Uterus (tissue), 4 donors: Measurements from ENCODE around the gene HSPB6. TPM values are rescaled to one million over a fixed set of nuclear protein-coding genes. Genes with fewer than 3 reads are reported as not detected.

ENCODE experiments used
- DNase-seq, 2 donors: peaks; one replicate each; pipeline ENCODE4 v3.0.0-alpha.2; 2019 to 2020
- H3K27ac ChIP-seq, 2 donors: fragments of 200-600 bp; sonication (generic); 1 replicate in 1 of 2; 2 replicates in 1 of 2; pipeline ENCODE4 v1.5.1; 2016 to 2018
- H3K27me3 ChIP-seq, 2 donors: fragments of 200-600 bp; sonication (generic); one replicate each; pipeline ENCODE4 v1.5.1; 2018 to 2019; ENCODE audit warnings: control low read depth in 1 of 2
- H3K36me3 ChIP-seq, 2 donors: fragments of 200-600 bp; sonication (generic); one replicate each; pipeline ENCODE4 v1.5.1; 2019; ENCODE audit warnings: control low read depth in 1 of 2
- H3K4me1 ChIP-seq, 2 donors: fragments of 200-600 bp; sonication (generic); one replicate each; pipeline ENCODE4 v1.5.1; 2018 to 2019; ENCODE audit warnings: control low read depth in 1 of 2
- H3K4me3 ChIP-seq, 2 donors: fragments of 200-600 bp; sonication (generic); 1 replicate in 1 of 2; 2 replicates in 1 of 2; pipeline ENCODE4 v1.5.1; 2018 to 2019; ENCODE audit warnings: mild to moderate bottlenecking in 1 of 2
- H3K9me3 ChIP-seq, 2 donors: fragments of 200-600 bp; sonication (generic); one replicate each; pipeline ENCODE4 v1.5.1; 2019; ENCODE audit warnings: control low read depth in 1 of 2
- CTCF ChIP-seq, 4 experiments: fragments of 200-600 bp in 2 of 4; fragments of 450-650 bp in 2 of 4; sonication (generic) in 2 of 4; IDR thresholded peaks; one replicate each; pipeline ENCODE4 v1.5.1; 2016 to 2019; ENCODE audit warnings: antibody characterized with exemption in 4 of 4, mild to moderate bottlenecking in 2 of 4, moderate library complexity in 1 of 4
- POLR2A ChIP-seq, 2 donors: fragments of 450-650 bp; IDR thresholded peaks; one replicate each; pipeline ENCODE4 v1.6.1; 2016; ENCODE audit warnings: antibody characterized with exemption in 2 of 2, mild to moderate bottlenecking in 1 of 2, moderate library complexity in 1 of 2
- intact Hi-C: fragments of 100-400 bp; cut with DNase I; formaldehyde crosslinking; loops from one replicate; pipeline ENCODE4 v1.15.1; 2023; ENCODE audit warnings: low total_unique reads
- total RNA-seq, 4 donors: library from RNA; depleted of rRNA in 3 of 4; stranded (reverse); fragments of >200 nt in 3 of 4; gene quantifications; one replicate each; pipeline versions ENCODE4 v1.1.0 to v1.2.4, GENCODE V29; 2014 to 2023
- donor health status: DM: yes; HTN: yes; CAD: no.

HSPB6 gene
- total RNA-seq, 4 donors from 2014 or later: 24.5 to 217 (median 134) TPM

DNA sequence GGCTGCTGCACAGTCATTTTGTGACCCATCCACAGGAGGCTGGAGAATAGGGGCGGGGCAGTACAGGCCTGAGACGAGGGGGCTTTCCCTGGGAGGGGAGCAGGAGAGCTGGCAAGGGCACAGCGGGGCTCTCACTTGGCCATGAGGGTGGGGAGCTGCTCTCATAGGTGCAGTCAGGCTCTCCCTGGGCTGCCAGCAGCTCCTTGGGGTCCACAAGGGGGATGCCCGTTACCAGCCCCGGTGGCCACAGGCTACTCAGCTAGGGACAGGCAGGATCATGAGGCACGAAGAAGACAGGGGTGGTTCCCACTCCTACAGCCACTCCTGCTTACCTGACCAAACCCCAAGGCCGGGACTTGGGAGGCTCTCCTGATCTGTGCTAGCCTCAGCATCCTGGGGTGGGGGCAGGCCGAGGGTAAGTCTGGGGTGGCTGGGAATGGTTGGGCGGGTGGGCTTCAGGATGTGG lies 35.0 kb upstream of the HSPB6 start:
- Histone ChIP-seq H3K36me3 (no peaks in the 10 kb centered on the region), H3K4me3 (no peak overlapping the region), H3K4me1 (no peaks in the 10 kb centered on the region), H3K27me3 (peaks cover 0 to 6% of the 10 kb centered on the region in 2 donors), H3K27ac (no peak overlapping the region), H3K9me3 (no peaks in the 10 kb centered on the region)
- intact Hi-C loops: no loop called here
- no peak for DNase-seq
- TF ChIP-seq POLR2A (IDR thresholded peaks at IDR 0.05): no peak
- no peak for TF ChIP-seq CTCF (IDR thresholded peaks at IDR 0.05)

GRCh38 chr19:35790981-35791813 lies 34.4 kb upstream of the HSPB6 start:
- H3K27me3 ChIP-seq: no peaks in the 10 kb centered on the region
- H3K36me3 ChIP-seq: no peaks in the 10 kb centered on the region
- no peak overlapping the region for H3K27ac ChIP-seq
- TF ChIP-seq POLR2A (IDR thresholded peaks at IDR 0.05) (no peak), CTCF (IDR thresholded peaks at IDR 0.05) (no peak)
- no peaks in the 10 kb centered on the region for H3K9me3 ChIP-seq
- H3K4me3 ChIP-seq: no peak overlapping the region
- H3K4me1 ChIP-seq: no peaks in the 10 kb centered on the region
- DNase-seq: no peak
- intact Hi-C loops: no loop called here

DNA sequence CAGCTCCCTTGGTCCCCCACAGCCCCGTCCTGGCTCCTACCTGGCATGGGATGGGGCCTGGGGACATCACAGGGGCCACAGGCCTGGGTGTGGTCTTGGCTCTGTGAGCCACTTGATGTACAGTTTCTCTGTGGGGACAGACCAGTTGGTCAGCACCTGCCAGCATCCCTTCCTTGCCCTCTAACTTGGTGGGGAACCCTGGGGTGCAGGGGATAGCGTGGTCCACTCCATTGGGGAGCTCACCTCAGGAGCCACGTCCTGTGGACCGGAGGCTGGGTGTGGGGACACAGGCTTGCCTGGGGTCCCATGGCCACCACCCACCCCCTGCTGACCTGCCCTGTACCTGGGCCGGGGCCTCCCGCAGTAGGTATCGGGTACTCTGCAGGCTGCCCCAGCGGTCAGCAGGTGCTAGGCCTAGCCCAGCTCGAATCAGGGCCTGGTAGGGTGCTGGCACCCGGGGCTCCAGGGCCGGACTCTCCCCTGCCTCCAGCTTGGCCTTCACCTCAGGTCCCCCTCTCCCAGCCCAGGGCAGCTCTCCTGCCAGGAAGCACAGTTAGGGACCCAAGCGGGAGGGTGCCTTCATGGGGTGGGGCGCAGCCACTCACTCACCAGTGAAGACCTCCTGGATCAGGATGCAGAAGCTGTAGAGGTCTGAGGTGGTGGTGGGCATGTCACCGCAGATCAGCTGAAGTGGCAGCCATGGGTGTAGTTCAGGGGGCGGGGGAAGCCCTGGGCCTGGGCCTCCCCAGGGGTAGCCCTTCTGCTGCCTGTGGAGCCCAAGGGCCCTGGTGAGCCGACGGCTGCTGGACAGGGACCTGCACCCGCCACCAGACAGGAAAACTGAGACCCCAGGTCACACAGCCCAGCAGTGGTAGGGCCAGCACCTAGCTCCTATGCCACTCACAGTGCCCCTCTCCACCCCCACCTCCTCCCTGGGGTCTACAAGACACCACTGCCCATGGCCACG lies 33.4 kb upstream of the HSPB6 start:
- Histone ChIP-seq H3K36me3 (no peaks in the 10 kb centered on the region), H3K4me1 (no peaks in the 10 kb centered on the region), H3K27ac (no peak overlapping the region), H3K9me3 (no peaks in the 10 kb centered on the region), H3K4me3 (no peak overlapping the region), H3K27me3 (no peaks in the 10 kb centered on the region)
- DNase-seq: no peak
- TF ChIP-seq CTCF (IDR thresholded peaks at IDR 0.05): no peak
- TF ChIP-seq POLR2A (IDR thresholded peaks at IDR 0.05): no peak
- intact Hi-C loops: loop anchor here (10.0 kb wide), 1 partner anchor 145 kb away; the partner anchor contains the start of gene LRFN3

DNA sequence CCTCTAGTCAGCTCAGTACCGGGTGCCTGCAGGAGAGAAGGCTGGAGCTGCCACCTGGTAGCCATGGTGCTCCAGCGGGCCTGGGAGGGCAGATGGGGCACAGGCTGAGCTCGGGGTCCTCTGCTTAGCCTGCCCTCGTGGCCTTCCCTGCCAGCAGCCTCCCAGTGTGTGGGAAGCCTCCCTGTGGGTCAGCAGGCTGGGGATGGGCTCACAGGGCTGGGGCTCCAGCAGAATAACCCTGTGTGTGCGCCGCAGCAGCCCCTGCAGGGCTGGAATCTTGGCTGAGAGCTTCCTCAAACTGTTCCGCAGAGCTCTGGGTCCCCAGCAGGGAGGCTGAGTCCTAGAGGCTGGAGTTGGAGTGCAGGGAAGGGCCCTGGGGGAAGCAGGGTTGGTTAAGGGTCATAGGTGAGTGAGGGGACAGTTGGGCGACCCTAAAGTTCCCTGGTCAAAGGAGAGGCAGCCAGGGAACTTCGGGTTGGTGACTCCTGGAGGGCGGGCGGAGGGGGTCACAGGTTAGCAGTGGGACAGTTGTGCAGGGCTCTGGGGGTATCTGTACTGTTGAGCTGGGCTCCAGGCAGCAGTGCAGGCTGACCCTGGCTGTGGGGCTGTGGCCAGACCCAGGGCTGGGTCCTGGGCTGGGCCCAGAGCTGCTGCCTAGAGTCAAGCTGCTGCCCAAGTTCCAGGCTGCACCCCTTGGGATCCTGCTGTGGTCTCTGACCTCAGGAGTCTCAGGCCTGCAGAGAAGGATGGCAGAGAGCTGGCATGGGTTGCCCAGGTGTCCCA lies 32.6 kb upstream of the HSPB6 start:
- TF ChIP-seq CTCF (IDR thresholded peaks at IDR 0.05): no peak
- no peak for TF ChIP-seq POLR2A (IDR thresholded peaks at IDR 0.05)
- intact Hi-C loops: loop anchor here (10.0 kb wide), 1 partner anchor 145 kb away; the partner anchor contains the start of gene LRFN3
- H3K4me3 ChIP-seq: no peak overlapping the region

More for the DNA sequence above, 32.6 kb upstream of the HSPB6 start:
- DNase-seq: no peak
- Histone ChIP-seq H3K36me3 (no peaks in the 10 kb centered on the region), H3K4me1 (no peaks in the 10 kb centered on the region), H3K27me3 (no peaks in the 10 kb centered on the region), H3K9me3 (no peaks in the 10 kb centered on the region), H3K27ac (no peak overlapping the region)
